NCI-H1436 treated with DMSO at 0.1 percent for 48 hours (cell line): ENCODE results near the gene GRID1.
"Not testable (repeated sequence)": the region's sequence is repeated elsewhere in the genome, so short reads cannot be mapped to it uniquely, and the experiment has no call there.

Experiments used
- DNase-seq: peaks from one replicate; lab custom pipeline; 2025; lab: John Stamatoyannopoulos, UW

GRID1 gene

GRCh38 chr10:86391986-86392722 lies 25.6 kb upstream of the GRID1 start:
- no peak for DNase-seq

- no peak for DNase-seq
Measured at GRCh38 chr10:86391236-86391840, 24.7 kb upstream of the GRID1 start.

GRCh38 chr10:86390337-86391120 lies 23.9 kb upstream of the GRID1 start:
- no peak for DNase-seq

- no peak for DNase-seq
Measured at GRCh38 chr10:86389441-86390193, 23.0 kb upstream of the GRID1 start.

- DNase-seq = not testable (repeated sequence)
Measured at GRCh38 chr10:86389109-86389440, 22.5 kb upstream of the GRID1 start.

- DNase-seq = no peak
Measured at GRCh38 chr10:86388119-86388704, 21.6 kb upstream of the GRID1 start.

- no peak for DNase-seq
Measured at GRCh38 chr10:86387178-86387794, 20.7 kb upstream of the GRID1 start.

- no peak for DNase-seq
Measured at GRCh38 chr10:86385806-86386205, 19.2 kb upstream of the GRID1 start.

GRCh38 chr10:86377797-86378146 lies 11.2 kb upstream of the GRID1 start:
- DNase-seq = no peak

- DNase-seq = no peak
Measured at GRCh38 chr10:86376852-86377796, 10.5 kb upstream of the GRID1 start.

GRCh38 chr10:86376403-86376802 lies 9.8 kb upstream of the GRID1 start:
- DNase-seq = no peak

GRCh38 chr10:86375204-86375603 lies 8.6 kb upstream of the GRID1 start:
- no peak for DNase-seq

- no peak for DNase-seq
Measured at GRCh38 chr10:86374664-86375063, 8.1 kb upstream of the GRID1 start.

GRCh38 chr10:86373828-86374227 lies 7.2 kb upstream of the GRID1 start:
- no peak for DNase-seq

GRCh38 chr10:86373251-86373650 lies 6.7 kb upstream of the GRID1 start:
- no peak for DNase-seq

- no peak for DNase-seq
Measured at GRCh38 chr10:86372784-86373239, 6.2 kb upstream of the GRID1 start.

- no peak for DNase-seq
Measured at GRCh38 chr10:86372119-86372783, 5.7 kb upstream of the GRID1 start.

- DNase-seq = no peak
Measured at GRCh38 chr10:86371691-86372090, 5.1 kb upstream of the GRID1 start.

- DNase-seq = no peak
Measured at GRCh38 chr10:86371116-86371515, 4.5 kb upstream of the GRID1 start.
